Hepatocyte (in vitro differentiated cells): Measurements from ENCODE around the gene HCST. TPM values are rescaled to one million over a fixed set of nuclear protein-coding genes. Genes with fewer than 3 reads are reported as not detected.

Experiments
- DNase-seq: peaks from one replicate; pipeline ENCODE4 v3.0.0-alpha.2; 2016; ENCODE audit warnings: low spot score
- H2AFZ ChIP-seq: fragments of 200-600 bp; sonication (generic); 2 replicates; pipeline ENCODE4 v1.6.0; 2016; ENCODE audit warnings: antibody characterized with exemption, mild to moderate bottlenecking
- H3K27ac ChIP-seq: fragments of 200-600 bp; sonication (generic); 2 replicates; pipeline ENCODE4 v1.5.1; 2016; ENCODE audit warnings: mild to moderate bottlenecking
- H3K27me3 ChIP-seq: fragments of 200-600 bp; sonication (generic); 2 replicates; pipeline ENCODE4 v1.6.1; 2016
- H3K36me3 ChIP-seq: fragments of 200-600 bp; sonication (generic); replicated peaks from 2 replicates; pipeline ENCODE4 v1.5.1; 2016; ENCODE audit warnings: low read depth; ENCODE audit not compliant: insufficient read depth
- H3K4me1 ChIP-seq: fragments of 200-600 bp; sonication (generic); 2 replicates; pipeline ENCODE4 v1.5.1; 2016; ENCODE audit warnings: mild to moderate bottlenecking, moderate library complexity; ENCODE audit not compliant: insufficient read depth
- H3K4me2 ChIP-seq: fragments of 200-600 bp; sonication (generic); 2 replicates; pipeline ENCODE4 v1.6.0; 2016
- H3K4me3 ChIP-seq: fragments of 200-600 bp; sonication (generic); 2 replicates; pipeline ENCODE4 v1.5.1; 2016; ENCODE audit warnings: mild to moderate bottlenecking
- H3K79me2 ChIP-seq: fragments of 200-600 bp; sonication (generic); 2 replicates; pipeline ENCODE4 v1.6.0; 2017; ENCODE audit warnings: mild to moderate bottlenecking
- H3K9me2 ChIP-seq: fragments of 200-600 bp; sonication (generic); replicated peaks from 2 replicates; pipeline ENCODE4 v1.6.0; 2017; ENCODE audit warnings: mild to moderate bottlenecking; ENCODE audit not compliant: insufficient read depth
- H3K9me3 ChIP-seq: fragments of 200-600 bp; sonication (generic); 2 replicates; pipeline ENCODE4 v1.5.1; 2016; ENCODE audit warnings: low read depth, mild to moderate bottlenecking
- H4K20me1 ChIP-seq: fragments of 200-600 bp; sonication (generic); 2 replicates; pipeline ENCODE4 v1.6.0; 2016; ENCODE audit warnings: mild to moderate bottlenecking; ENCODE audit not compliant: insufficient read depth, poor library complexity, severe bottlenecking
- CTCF ChIP-seq: fragments of 200-600 bp; sonication (generic); IDR thresholded peaks from 2 replicates; pipeline ENCODE4 v1.5.1; 2016; ENCODE audit warnings: antibody characterized with exemption, mild to moderate bottlenecking; ENCODE audit not compliant: poor library complexity
- EZH2 ChIP-seq: fragments of 200-600 bp; sonication (generic); IDR thresholded peaks from 2 replicates; pipeline ENCODE4 v1.6.1; 2016; ENCODE audit warnings: antibody characterized with exemption, mild to moderate bottlenecking, borderline replicate concordance
- EZH2phosphoT487 ChIP-seq: fragments of 200-600 bp; sonication (generic); IDR thresholded peaks from one replicate; pipeline ENCODE4 v1.6.1; 2018; ENCODE audit warnings: antibody characterized with exemption, mild to moderate bottlenecking, low read depth, moderate library complexity; ENCODE audit not compliant: unreplicated experiment, severe bottlenecking
- WGBS: methylation state at CpG from one replicate; pipeline ENCODE4 v1.1.6; 2016; ENCODE audit warnings: low lambda C conversion rate; ENCODE audit errors: missing lambda C conversion rate; 5-methylcytosine and 5-hydroxymethylcytosine counted together
- polyA plus RNA-seq: library from polyadenylated mRNA; unstranded; fragments of >200 nt; fragmentation: Nextera tagmentation; extraction: Ambion mirVana; gene quantifications from 2 replicates; pipeline ENCODE4 v1.2.1, GENCODE V29; 2016
- total RNA-seq: library from RNA; depleted of rRNA; stranded (reverse); fragments of >200 nt; gene quantifications from 2 replicates; pipeline ENCODE4 v1.2.3, GENCODE V29; 2014

Gene HCST
- total and polyA plus RNA-seq, 2 experiments from 2014 or later: 0.97 to 4.8 TPM

- H3K9me2 ChIP-seq: no peaks in the 10 kb centered on the region
- no peaks in the 10 kb centered on the region for H3K36me3 ChIP-seq
- no peaks in the 10 kb centered on the region for H4K20me1 ChIP-seq
- no peaks in the 10 kb centered on the region for H3K79me2 ChIP-seq
- WGBS: 48% methylated on average over 6 of the region's 6 CpGs
- DNase-seq: no peak
- no peaks in the 10 kb centered on the region for H3K4me1 ChIP-seq
- no peak overlapping the region for H3K27ac ChIP-seq
- no peak overlapping the region for H3K4me3 ChIP-seq
- no peaks in the 10 kb centered on the region for H3K9me3 ChIP-seq
- TF ChIP-seq EZH2phosphoT487 (no peak), EZH2 (no peak), CTCF (no peak)
- no peaks in the 10 kb centered on the region for H3K27me3 ChIP-seq
- H2AFZ ChIP-seq: no peak overlapping the region
- no peak overlapping the region for H3K4me2 ChIP-seq
Observed at GRCh38 chr19:35905178-35905727, 2.9 kb downstream of the HCST start.

GRCh38 chr19:35907377-35907745 is 5.0 kb downstream of the HCST start:
- 29% methylated on average over 10 of the region's 12 CpGs for WGBS
- DNase-seq: no peak
- H3K9me2 ChIP-seq: no peaks in the 10 kb centered on the region
- no peaks in the 10 kb centered on the region for H3K9me3 ChIP-seq
- no peaks in the 10 kb centered on the region for H3K79me2 ChIP-seq
- no peak overlapping the region for H2AFZ ChIP-seq
- no peaks in the 10 kb centered on the region for H3K27me3 ChIP-seq
- H3K27ac ChIP-seq: no peak overlapping the region
- H3K4me1 ChIP-seq: no peaks in the 10 kb centered on the region
- no peak overlapping the region for H3K4me3 ChIP-seq
- no peaks in the 10 kb centered on the region for H3K36me3 ChIP-seq
- H3K4me2 ChIP-seq: no peak overlapping the region
- H4K20me1 ChIP-seq: no peaks in the 10 kb centered on the region
- no peak for TF ChIP-seq EZH2
- TF ChIP-seq EZH2phosphoT487: no peak
- TF ChIP-seq CTCF: no peak

GRCh38 chr19:35908010-35908441 is 5.7 kb downstream of the HCST start, which contains the start of gene TYROBP:
Gene TYROBP (minus strand): TSS chr19:35908295. CDS start chr19:35908228, 67 bp downstream.
- Histone ChIP-seq H3K4me3 (no peak within 1 kb of the TSS), H3K79me2 (no peaks in the 10 kb centered on the region), H3K36me3 (no peaks in the 10 kb centered on the region), H3K9me3 (no peaks in the 10 kb centered on the region), H3K9me2 (no peaks in the 10 kb centered on the region), H3K27me3 (no peaks in the 10 kb centered on the region), H3K4me1 (no peaks in the 10 kb centered on the region), H4K20me1 (no peaks in the 10 kb centered on the region), H3K4me2 (no peak within 1 kb of the TSS), H3K27ac (no peak within 1 kb of the TSS), H2AFZ (no peak within 1 kb of the TSS)
- DNase-seq: no peak
- WGBS: 81% methylated on average over 9 of the region's 9 CpGs
- TF ChIP-seq EZH2 (no peak), EZH2phosphoT487 (no peak)

GRCh38 chr19:35908973-35909683 is 6.8 kb downstream of the HCST start:
- H3K4me2 ChIP-seq: no peak overlapping the region
- H3K27ac ChIP-seq: no peak overlapping the region
- WGBS: 83% methylated on average over 10 of the region's 10 CpGs
- no peaks in the 10 kb centered on the region for H3K9me3 ChIP-seq
- no peak for TF ChIP-seq EZH2phosphoT487
- no peak for TF ChIP-seq CTCF
- no peak for TF ChIP-seq EZH2
- no peak overlapping the region for H2AFZ ChIP-seq
- H3K79me2 ChIP-seq: no peaks in the 10 kb centered on the region
- H3K36me3 ChIP-seq: no peaks in the 10 kb centered on the region
- DNase-seq: no peak
- no peaks in the 10 kb centered on the region for H3K27me3 ChIP-seq
- no peaks in the 10 kb centered on the region for H4K20me1 ChIP-seq
- no peaks in the 10 kb centered on the region for H3K9me2 ChIP-seq
- H3K4me1 ChIP-seq: no peaks in the 10 kb centered on the region
- no peak overlapping the region for H3K4me3 ChIP-seq
